Kidney (tissue), 14 donors: ENCODE results near the gene PCSK9. TPM values are rescaled to one million over a fixed set of nuclear protein-coding genes. Genes with fewer than 3 reads are reported as not detected.

ENCODE experiments used
- DNase-seq, 5 donors: peaks; one replicate each; pipeline ENCODE4 v3.0.0-alpha.2; 2013 to 2020
- FAIRE-seq: peaks from 2 replicates; lab custom pipeline; 2012; peaks lifted over from hg19 to GRCh38; lab: Jason Lieb, UNC
- H3K27ac ChIP-seq, 2 donors: one replicate each; pipeline ENCODE4 v1.7.0; 2013; ENCODE audit warnings: low read depth in 2 of 2, low read length in 2 of 2, inconsistent platforms in 1 of 2
- H3K27me3 ChIP-seq: one replicate; pipeline ENCODE4 v1.7.1; 2013; ENCODE audit warnings: low read length, inconsistent platforms; ENCODE audit not compliant: control insufficient read depth, insufficient read depth
- H3K36me3 ChIP-seq, 3 donors: one replicate each; pipeline versions ENCODE4 v1.7.0 to v1.7.1; 2013; ENCODE audit warnings: low read length in 3 of 3, control low read depth in 1 of 3, inconsistent platforms in 1 of 3; ENCODE audit not compliant: insufficient read depth in 3 of 3, control insufficient read depth in 2 of 3
- H3K4me1 ChIP-seq, 3 donors: one replicate each; pipeline versions ENCODE4 v1.7.0 to v1.7.1; 2013; ENCODE audit warnings: low read length in 3 of 3, inconsistent platforms in 1 of 3, low read depth in 1 of 3; ENCODE audit not compliant: control insufficient read depth in 2 of 3, insufficient read depth in 2 of 3
- H3K4me3 ChIP-seq, 3 donors: one replicate each; pipeline versions ENCODE4 v1.7.0 to v1.8.1; 2013; ENCODE audit warnings: low read length in 3 of 3, control low read depth in 1 of 3, inconsistent platforms in 1 of 3
- H3K9ac ChIP-seq, 3 donors: one replicate each; pipeline versions ENCODE4 v1.7.0 to v1.7.1; 2013; ENCODE audit warnings: low read length in 3 of 3, control low read depth in 1 of 3, inconsistent platforms in 1 of 3
- H3K9me3 ChIP-seq, 3 donors: one replicate each; pipeline versions ENCODE4 v1.7.0 to v1.7.1; 2013; ENCODE audit warnings: low read length in 3 of 3, control low read depth in 1 of 3, inconsistent platforms in 1 of 3; ENCODE audit not compliant: control insufficient read depth in 2 of 3, insufficient read depth in 1 of 3
- CTCF ChIP-seq: IDR thresholded peaks from 3 replicates; pipeline ENCODE4 v1.5.1; 2012; ENCODE audit warnings: mild to moderate bottlenecking, moderate library complexity, borderline replicate concordance; ENCODE audit not compliant: insufficient read depth; ENCODE audit errors: extremely low read depth
- intact Hi-C: fragments of 100-400 bp; cut with DNase I; formaldehyde crosslinking; loops from one replicate; pipeline ENCODE4 v1.11.1; 2022
- polyA plus RNA-seq: library from polyadenylated mRNA; stranded (reverse); fragments of 350-450 nt; fragmentation: Illumina TruSeq; extraction: RNeasy Lipid Tissue Mini Kit (QIAGEN cat#74804); gene quantifications from one replicate; pipeline ENCODE4 v1.2.3, GENCODE V29; 2014; ENCODE audit warnings: low read depth, low replicate concordance; ENCODE audit not compliant: insufficient read depth
- total RNA-seq: library from RNA; stranded (reverse); fragmentation: NEBNext Ultra II Directional; extraction: Animal tissue kit (Norgen Biotek cat#: 25700); gene quantifications from one replicate; pipeline ENCODE4 v1.2.1, GENCODE V29; 2021
- donor health status: control.
- donor health status: control.
- donor health status: control.
- donor health status: control.
- donor health status: control.
- donor health status: DM: yes; HTN: yes; CAD: no.
- donor health status: Normal renal cell carcinoma (clear cell type).

Gene PCSK9
- total and polyA plus RNA-seq, 2 donors from 2014 or later, result 0.13 to 0.28 TPM

GRCh38 chr1:55062801-55063576 lies 23.6 kb downstream of the PCSK9 start:
- TF ChIP-seq CTCF, result no peak
- intact Hi-C loops, result no loop called here
- Histone ChIP-seq H3K9ac (no peak overlapping the region), H3K9me3 (no peaks in the 10 kb centered on the region), H3K36me3 (peaks cover 0 to 17% (median 7%) of the 10 kb centered on the region in 3 donors), H3K27me3 (no peaks in the 10 kb centered on the region), H3K27ac (no peak overlapping the region), H3K4me3 (no peak overlapping the region), H3K4me1 (peaks cover 0 to 6% (median 4%) of the 10 kb centered on the region in 3 donors)
- DNase-seq, result peak in 2 of 5 donors; percentile 8 to 61
- FAIRE-seq, result no peak

DNA sequence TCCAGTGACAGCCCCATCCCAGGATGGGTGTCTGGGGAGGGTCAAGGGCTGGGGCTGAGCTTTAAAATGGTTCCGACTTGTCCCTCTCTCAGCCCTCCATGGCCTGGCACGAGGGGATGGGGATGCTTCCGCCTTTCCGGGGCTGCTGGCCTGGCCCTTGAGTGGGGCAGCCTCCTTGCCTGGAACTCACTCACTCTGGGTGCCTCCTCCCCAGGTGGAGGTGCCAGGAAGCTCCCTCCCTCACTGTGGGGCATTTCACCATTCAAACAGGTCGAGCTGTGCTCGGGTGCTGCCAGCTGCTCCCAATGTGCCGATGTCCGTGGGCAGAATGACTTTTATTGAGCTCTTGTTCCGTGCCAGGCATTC lies 24.2 kb downstream of the PCSK9 start:
- FAIRE-seq, result no peak

DNA sequence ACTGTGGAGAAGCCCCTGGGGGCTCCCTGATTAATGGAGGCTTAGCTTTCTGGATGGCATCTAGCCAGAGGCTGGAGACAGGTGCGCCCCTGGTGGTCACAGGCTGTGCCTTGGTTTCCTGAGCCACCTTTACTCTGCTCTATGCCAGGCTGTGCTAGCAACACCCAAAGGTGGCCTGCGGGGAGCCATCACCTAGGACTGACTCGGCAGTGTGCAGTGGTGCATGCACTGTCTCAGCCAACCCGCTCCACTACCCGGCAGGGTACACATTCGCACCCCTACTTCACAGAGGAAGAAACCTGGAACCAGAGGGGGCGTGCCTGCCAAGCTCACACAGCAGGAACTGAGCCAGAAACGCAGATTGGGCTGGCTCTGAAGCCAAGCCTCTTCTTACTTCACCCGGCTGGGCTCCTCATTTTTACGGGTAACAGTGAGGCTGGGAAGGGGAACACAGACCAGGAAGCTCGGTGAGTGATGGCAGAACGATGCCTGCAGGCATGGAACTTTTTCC lies 24.8 kb downstream of the PCSK9 start:
- Histone ChIP-seq H3K9me3 (no peaks in the 10 kb centered on the region), H3K4me3 (no peak overlapping the region), H3K36me3 (peaks cover 0 to 17% (median 14%) of the 10 kb centered on the region in 3 donors), H3K27ac (no peak overlapping the region), H3K9ac (no peak overlapping the region), H3K27me3 (no peaks in the 10 kb centered on the region), H3K4me1 (peaks cover 0 to 6% (median 4%) of the 10 kb centered on the region in 3 donors)
- TF ChIP-seq CTCF, result no peak
- intact Hi-C loops, result no loop called here
- DNase-seq (peak in 2 of 5 donors; percentile 5 to 78), FAIRE-seq (no peak)

More for the DNA sequence above, 24.2 kb downstream of the PCSK9 start:
- H3K36me3 ChIP-seq, result peaks cover 0 to 17% (median 8%) of the 10 kb centered on the region in 3 donors
- peak in 1 of 5 donors; percentile 5 for DNase-seq
- H3K27me3 ChIP-seq, result no peaks in the 10 kb centered on the region
- H3K9me3 ChIP-seq, result no peaks in the 10 kb centered on the region
- intact Hi-C loops, result no loop called here
- H3K4me1 ChIP-seq, result peaks cover 0 to 6% (median 4%) of the 10 kb centered on the region in 3 donors
- no peak overlapping the region for H3K9ac ChIP-seq
- no peak overlapping the region for H3K4me3 ChIP-seq
- no peak for TF ChIP-seq CTCF
- no peak overlapping the region for H3K27ac ChIP-seq
